Muscle of back (tissue), 11 donors: ENCODE data around the gene EXOC4. TPM values are rescaled to one million over a fixed set of nuclear protein-coding genes. Genes with fewer than 3 reads are reported as not detected.
A peak's percentile ranks its signal among the peaks of the same experiment; 100 is the strongest.

Source experiments
- DNase-seq, 3 donors: peaks; one replicate each; pipeline versions ENCODE4 v3.0.0 to v3.0.0-alpha.2; 2013
- polyA plus RNA-seq, 10 donors: library from polyadenylated mRNA; unstranded; fragments of 120-200 nt; gene quantifications; one replicate each; pipeline ENCODE4 v1.2.1, GENCODE V29; 2013; ENCODE audit not compliant: insufficient read length in 10 of 10

EXOC4 gene
- polyA plus RNA-seq, 10 donors, result 42.2 to 74.5 (median 57.6) TPM

DNA sequence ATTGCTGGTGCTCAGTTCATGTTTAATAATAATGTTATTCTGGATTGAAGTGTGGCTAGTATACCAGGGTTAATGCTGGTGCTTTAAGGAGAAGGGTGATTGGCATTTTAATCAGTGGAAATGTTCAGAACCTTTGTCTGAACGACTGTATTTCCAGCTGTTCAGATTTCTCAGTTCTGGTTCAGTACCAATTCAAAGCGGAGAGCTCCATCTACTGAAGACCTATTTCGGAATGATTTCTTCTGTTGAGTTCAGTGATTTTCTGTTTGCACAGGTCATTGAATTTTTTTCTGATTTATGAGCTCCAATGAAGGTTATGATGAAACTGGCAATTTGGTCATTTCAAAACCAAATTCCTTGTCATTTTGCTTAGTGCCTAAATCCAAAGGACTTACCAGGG is 160.1 kb downstream of the EXOC4 start:
- peak in 1 of 3 donors; percentile 9 for DNase-seq

DNA sequence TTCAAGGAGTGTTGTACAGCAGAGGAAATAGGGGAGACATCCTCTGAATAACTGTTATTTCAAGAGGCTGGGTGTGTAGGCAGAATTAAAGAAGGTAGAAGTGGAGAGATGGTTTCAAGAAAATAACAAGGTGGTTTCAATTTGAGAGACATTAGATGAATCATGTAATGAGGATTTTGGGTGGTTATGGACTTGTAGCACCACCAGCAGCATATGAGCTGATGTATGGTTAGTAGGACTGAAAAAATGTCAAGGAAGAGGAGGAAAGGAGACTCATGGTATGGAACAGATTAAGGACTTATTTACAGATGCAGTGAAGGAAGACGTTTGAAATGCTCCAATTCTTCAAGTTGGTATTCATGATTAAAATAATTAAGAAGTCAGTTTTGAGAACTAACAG is 166.2 kb downstream of the EXOC4 start:
- no peak for DNase-seq

- no peak for DNase-seq
Observed at GRCh38 chr7:133423618-133424017, 170.7 kb downstream of the EXOC4 start.

GRCh38 chr7:133428326-133428725 is 175.4 kb downstream of the EXOC4 start:
- DNase-seq, result no peak

GRCh38 chr7:133428876-133429275 is 176.0 kb downstream of the EXOC4 start:
- no peak for DNase-seq

DNA sequence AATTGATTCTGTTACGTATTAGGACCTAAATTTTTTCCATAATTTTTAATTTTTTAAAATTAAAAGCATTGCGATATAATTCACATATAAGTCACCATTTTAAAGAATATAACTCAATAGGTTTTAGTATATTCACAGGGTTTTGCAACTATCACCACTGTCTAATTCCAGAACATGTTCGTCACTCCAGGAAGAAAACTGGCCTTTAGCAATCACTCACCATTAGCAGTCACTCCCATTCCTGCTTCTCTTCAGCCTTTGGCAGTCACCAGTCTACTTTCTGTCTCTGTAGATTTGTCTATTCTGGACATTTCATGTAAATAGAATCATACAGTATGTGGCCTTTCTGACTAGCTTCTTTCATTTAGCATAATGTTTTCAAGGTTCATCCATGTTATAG is 176.5 kb downstream of the EXOC4 start:
- DNase-seq, result no peak

DNA sequence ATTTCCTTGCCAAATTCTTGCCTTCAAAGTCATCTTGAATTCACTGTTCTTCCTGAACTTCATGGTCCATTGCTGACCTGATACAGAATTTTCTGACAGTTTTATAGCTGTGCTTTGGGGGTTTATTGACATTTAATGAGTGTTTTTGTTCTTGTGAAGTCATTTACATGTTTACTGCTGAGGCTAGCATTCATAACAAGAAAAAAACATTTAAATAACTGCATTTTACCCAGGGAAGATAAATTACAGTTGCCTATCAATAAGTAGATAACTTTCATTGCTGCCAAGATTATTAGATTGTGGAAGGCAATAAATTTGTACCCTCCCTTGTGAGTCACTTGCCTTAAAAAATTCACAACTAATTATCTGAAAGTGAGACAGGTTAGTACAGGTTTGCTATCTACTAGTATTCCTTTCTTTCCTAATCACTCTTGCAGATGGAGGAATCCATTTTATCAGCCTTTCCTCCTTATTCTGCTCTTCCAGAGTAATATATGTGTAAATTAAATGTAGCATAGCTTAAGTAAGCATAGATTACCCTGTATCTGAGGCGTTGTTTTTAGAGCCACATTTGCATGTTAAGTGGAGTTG is 178.4 kb downstream of the EXOC4 start:
- no peak for DNase-seq

GRCh38 chr7:133433165-133433812 is 180.4 kb downstream of the EXOC4 start:
- DNase-seq, result no peak

DNA sequence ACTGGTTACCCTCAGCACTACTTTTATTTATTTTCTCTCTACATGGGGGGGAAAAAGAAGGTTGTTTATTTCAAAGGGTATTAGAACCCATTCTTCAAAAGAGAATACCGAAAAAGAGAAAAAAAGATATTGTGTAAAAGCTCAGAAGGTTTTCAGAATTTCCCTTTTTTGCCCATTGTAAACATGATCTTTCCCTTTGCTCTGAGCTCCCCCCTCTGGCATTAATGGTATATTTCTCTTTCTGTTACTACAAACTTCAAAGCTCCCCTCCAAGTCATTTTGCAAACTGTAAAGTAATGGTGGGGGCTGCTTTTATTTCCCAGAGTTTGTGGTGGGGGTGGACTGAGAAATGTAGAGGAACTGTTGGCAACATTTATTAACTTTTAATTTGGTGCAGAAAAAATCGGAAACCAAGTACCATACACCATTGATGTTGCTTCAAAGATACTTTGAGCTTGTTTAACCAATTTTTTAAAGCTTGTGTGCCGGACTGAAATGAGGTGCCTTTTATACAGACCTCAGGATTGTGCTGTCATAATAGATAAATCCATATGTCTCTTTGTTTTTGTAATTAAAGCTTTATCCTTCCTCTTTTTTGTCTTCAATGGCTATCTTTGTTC is 181.5 kb downstream of the EXOC4 start:
- peak in 2 of 3 donors; percentile 36 to 55 for DNase-seq

- peak in 1 of 3 donors; percentile 57 for DNase-seq
Observed at GRCh38 chr7:133436014-133436428, 183.1 kb downstream of the EXOC4 start.

- DNase-seq, result no peak
Observed at GRCh38 chr7:133437544-133437943, 184.7 kb downstream of the EXOC4 start.

DNA sequence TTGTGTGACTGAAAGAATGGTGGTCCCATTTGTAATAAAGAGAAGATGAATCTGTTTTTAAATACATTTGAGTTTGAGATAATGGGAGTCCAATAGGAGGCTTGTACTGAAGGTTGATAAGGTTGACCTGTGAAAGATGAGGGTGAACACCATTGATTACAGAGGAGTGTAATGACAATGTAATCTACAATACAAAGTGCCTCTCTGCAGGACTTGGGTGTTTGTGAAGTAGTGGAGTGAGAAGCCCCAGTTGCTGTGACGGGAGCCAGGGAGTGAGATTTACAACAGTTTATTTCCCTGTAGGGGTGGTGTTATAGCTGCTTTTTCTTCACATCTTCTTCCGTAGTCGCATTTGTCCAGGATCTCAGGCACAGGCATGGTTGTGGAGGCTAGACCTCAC is 189.9 kb downstream of the EXOC4 start:
- no peak for DNase-seq

DNA sequence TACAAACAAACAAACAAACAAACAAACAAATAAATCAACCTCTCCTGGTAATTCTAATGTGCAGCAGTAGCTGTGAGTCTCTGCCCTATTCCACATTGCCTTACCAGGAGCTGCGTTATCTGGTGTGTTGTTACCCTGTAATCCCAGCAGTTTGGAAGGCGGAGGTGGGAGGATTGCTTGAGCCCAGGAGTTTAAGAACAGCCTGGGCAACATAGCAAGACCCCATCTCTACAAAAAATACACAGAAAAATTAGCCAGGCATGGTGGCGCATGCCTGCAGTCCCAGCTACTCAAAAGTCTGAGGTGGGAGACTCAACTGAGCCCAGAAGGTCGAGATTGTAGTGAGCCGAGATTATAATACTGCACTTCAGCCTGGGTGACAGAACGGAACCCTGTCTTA is 192.7 kb downstream of the EXOC4 start:
- no peak for DNase-seq

DNA sequence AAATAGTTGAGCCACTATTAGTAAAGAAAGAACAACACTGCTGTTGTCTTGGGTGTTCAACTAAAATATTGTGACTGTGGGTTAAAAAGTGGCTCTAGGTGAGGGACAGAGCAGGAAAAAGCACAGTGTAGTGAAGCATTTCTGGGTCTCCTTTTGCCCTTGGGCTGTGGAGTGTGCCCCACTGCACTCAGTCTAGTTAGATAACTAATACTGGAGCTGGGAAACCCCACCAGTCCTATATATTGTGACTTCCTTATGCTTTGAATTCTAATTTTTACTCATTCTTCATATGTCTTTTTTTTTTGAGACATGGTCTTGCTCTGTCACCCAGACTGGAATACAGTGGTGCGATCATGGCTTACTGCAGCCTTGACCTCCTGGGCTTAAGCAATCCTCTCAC is 195.1 kb downstream of the EXOC4 start:
- DNase-seq, result no peak

DNA sequence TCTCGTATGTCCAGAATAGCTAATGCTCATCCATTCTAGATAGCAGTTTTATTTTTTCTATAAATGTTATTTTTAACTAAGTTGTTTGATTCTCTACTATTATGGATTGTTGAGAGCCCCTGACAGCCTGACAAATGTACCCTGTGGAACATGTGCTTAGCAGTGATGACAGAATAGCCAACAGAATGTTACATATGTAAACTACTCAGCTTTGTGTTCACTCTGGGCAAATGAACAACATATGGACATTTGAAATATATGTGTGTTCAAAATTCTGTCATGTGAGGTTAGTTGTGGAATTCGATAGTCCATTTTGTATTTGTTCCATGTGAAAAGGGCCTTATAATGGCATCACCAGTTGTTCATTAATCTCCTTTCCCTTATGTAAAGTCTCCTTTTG is 199.7 kb downstream of the EXOC4 start:
- no peak for DNase-seq

- no peak for DNase-seq
Observed at GRCh38 chr7:133458688-133459087, 205.8 kb downstream of the EXOC4 start.

DNA sequence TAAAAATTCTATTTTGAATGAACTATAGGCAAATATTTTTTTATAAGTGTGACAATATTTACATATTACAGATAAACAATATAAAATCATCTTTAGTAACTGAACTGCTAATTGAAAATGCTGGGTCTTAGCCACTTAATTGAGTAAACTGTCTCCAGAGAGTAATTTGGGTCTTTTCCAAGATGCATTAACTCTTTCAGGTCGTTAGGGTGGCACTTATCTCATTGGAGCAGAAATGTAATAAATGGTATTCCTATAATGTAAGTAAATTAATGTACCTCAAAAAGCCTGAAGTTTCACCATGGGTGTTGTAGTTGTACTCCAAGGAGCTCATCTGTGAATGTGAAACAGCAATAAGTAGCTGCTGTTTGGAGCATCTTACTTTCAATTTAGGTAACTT is 208.5 kb downstream of the EXOC4 start:
- no peak for DNase-seq

GRCh38 chr7:133475655-133476054 is 222.8 kb downstream of the EXOC4 start:
- no peak for DNase-seq

GRCh38 chr7:133477791-133478190 is 224.9 kb downstream of the EXOC4 start:
- DNase-seq, result no peak

DNA sequence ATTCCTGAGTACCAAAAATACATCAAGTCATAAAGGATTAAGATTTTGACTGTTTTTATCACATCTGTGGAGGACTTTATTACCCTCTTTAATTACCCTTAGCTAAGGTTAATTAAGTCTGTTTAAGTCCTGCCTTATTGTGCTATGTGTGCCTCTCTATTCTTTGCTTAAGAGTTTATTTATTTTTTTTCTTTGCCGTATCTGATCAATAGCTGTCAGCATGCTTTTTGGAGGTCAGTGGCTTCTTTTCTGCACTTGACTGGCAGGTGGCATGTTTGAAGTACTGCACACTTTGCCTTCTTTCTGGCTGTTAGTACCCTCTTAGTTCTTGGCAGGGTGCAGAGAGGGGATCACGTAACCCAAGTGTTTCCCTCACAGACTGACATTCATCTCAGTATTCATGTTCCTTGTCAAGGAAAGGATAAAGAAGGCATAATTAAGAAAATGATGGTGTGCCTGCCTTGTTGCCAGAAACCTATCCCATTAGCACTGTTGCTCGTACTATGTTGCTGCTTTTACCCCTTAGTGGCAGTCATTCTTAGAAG is 225.8 kb downstream of the EXOC4 start:
- DNase-seq, result no peak

- peak in 2 of 3 donors; percentile 12 to 25 for DNase-seq
Observed at GRCh38 chr7:133479456-133480065, 226.7 kb downstream of the EXOC4 start.

DNA sequence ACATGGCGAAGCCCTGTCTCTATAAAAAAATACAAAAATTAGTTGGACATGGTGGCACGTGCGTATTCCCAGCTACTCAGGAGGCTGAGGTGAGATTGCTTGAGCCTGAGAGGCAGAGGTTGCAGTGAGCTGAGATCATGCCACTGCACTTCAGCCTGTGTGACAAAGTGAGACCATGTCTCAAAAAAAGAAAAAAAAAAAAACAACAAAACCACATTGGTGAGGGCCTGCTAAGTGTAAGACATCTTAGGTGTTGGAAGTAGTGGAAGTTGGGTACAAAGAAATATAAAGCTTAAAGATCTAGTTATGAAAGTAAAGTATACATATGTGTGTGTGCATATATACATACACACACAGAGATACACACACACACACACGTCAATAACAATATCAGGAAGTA is 228.0 kb downstream of the EXOC4 start:
- no peak for DNase-seq

- peak; percentile 42 to 57 (median 49) for DNase-seq
Observed at GRCh38 chr7:133481676-133482075, 228.8 kb downstream of the EXOC4 start.
